ENCODE data around the gene UNC45A. TPM values are rescaled to one million over a fixed set of nuclear protein-coding genes. Genes with fewer than 3 reads are reported as not detected.
A peak's percentile ranks its signal among the peaks of the same experiment; 100 is the strongest.
"Not testable (repeated sequence)": the region's sequence is repeated elsewhere in the genome, so short reads cannot be mapped to it uniquely, and the experiment has no call there.

Gene UNC45A
- total RNA-seq, 1 donor from 2014 or later: 65.1 TPM

DNA sequence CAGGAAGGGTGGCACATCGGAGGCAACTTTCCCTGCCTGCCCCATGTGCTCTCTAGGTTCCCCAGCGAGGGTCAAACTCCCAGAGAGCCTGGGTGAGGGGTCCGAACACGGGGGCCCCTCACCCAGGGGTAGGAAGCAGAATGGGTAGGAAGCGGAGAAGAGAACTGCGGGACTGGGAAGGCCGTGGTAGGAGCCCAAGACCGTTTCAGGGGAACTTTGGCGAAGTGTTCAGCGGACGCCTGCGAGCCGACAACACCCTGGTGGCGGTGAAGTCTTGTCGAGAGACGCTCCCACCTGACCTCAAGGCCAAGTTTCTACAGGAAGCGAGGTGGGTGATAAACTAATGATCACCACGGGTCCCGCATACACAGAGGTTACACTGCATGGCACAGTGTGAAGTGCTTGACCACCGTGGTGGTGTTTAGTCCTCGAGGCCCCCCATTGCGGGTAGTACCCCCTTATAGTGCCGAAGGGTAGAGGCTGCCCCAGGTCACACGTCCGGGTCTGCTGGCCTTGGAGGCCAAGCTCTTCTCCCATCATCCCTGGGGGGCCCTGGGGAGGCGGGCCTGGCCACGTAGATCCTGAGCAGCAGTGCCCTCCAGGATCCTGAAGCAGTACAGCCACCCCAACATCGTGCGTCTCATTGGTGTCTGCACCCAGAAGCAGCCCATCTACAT lies 42.4 kb upstream of the UNC45A start:
- no peak overlapping the region for H3K4me3 Mint-ChIP-seq (ENCODE audit: unreplicated experiment)
- DNase-seq: no peak
- no peaks in the 10 kb centered on the region for H3K36me3 Mint-ChIP-seq (ENCODE audit: unreplicated experiment)

DNA sequence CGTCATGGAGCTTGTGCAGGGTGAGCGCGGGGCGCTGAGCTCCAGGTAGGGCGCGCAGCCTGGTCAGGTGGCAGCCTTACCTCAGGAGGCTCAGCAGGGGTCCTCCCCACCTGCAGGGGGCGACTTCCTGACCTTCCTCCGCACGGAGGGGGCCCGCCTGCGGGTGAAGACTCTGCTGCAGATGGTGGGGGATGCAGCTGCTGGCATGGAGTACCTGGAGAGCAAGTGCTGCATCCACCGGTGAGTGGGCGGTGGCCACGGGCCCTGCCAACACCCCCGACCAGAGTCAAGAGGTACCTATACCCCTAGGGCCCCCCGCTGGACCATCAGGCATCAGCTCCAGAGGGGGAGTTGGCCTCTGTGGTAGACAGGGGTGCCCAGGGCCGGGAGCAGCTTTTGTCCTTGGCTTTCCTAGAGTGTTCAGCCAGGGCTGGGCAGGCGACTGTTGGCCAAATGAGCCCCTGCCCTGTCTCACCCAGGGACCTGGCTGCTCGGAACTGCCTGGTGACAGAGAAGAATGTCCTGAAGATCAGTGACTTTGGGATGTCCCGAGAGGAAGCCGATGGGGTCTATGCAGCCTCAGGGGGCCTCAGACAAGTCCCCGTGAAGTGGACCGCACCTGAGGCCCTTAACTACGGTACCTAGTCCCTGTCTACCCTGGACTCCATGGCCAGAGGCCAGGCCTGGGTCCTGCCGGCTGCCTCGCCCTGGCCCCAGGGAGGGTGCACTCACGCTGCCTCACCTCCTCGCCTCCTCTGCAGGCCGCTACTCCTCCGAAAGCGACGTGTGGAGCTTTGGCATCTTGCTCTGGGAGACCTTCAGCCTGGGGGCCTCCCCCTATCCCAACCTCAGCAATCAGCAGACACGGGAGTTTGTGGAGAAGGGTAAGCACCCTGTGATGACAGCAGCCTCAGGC lies 41.7 kb upstream of the UNC45A start:
- no peaks in the 10 kb centered on the region for H3K36me3 Mint-ChIP-seq (ENCODE audit: unreplicated experiment)
- DNase-seq: no peak
- peaks cover 3% of the 10 kb centered on the region for H3K27me3 Mint-ChIP-seq (ENCODE audit: unreplicated experiment)
- peaks cover 1% of the 10 kb centered on the region for H3K9me3 Mint-ChIP-seq (ENCODE audit: unreplicated experiment)
- H3K27ac Mint-ChIP-seq (ENCODE audit: unreplicated experiment): no peak overlapping the region
- TF ChIP-seq, protein P1, sequence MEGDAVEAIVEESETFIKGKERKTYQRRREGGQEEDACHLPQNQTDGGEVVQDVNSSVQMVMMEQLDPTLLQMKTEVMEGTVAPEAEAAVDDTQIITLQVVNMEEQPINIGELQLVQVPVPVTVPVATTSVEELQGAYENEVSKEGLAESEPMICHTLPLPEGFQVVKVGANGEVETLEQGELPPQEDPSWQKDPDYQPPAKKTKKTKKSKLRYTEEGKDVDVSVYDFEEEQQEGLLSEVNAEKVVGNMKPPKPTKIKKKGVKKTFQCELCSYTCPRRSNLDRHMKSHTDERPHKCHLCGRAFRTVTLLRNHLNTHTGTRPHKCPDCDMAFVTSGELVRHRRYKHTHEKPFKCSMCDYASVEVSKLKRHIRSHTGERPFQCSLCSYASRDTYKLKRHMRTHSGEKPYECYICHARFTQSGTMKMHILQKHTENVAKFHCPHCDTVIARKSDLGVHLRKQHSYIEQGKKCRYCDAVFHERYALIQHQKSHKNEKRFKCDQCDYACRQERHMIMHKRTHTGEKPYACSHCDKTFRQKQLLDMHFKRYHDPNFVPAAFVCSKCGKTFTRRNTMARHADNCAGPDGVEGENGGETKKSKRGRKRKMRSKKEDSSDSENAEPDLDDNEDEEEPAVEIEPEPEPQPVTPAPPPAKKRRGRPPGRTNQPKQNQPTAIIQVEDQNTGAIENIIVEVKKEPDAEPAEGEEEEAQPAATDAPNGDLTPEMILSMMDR (IDR thresholded peaks at IDR 0.05; ENCODE audit: partially characterized antibody, unreplicated experiment): no peak
- no peak overlapping the region for H3K4me3 Mint-ChIP-seq (ENCODE audit: unreplicated experiment)
- peaks cover 5% of the 10 kb centered on the region for H3K4me1 Mint-ChIP-seq (ENCODE audit: low read depth, unreplicated experiment)

More for the DNA sequence above, 42.4 kb upstream of the UNC45A start:
- Mint-ChIP-seq H3K27me3 (ENCODE audit: unreplicated experiment) (peaks cover 5% of the 10 kb centered on the region), H3K27ac (ENCODE audit: unreplicated experiment) (no peak overlapping the region), H3K9me3 (ENCODE audit: unreplicated experiment) (no peaks in the 10 kb centered on the region), H3K4me1 (ENCODE audit: low read depth, unreplicated experiment) (peaks cover 7% of the 10 kb centered on the region)
- TF ChIP-seq, protein P1 (IDR thresholded peaks at IDR 0.05; ENCODE audit: partially characterized antibody, unreplicated experiment): no peak

DNA sequence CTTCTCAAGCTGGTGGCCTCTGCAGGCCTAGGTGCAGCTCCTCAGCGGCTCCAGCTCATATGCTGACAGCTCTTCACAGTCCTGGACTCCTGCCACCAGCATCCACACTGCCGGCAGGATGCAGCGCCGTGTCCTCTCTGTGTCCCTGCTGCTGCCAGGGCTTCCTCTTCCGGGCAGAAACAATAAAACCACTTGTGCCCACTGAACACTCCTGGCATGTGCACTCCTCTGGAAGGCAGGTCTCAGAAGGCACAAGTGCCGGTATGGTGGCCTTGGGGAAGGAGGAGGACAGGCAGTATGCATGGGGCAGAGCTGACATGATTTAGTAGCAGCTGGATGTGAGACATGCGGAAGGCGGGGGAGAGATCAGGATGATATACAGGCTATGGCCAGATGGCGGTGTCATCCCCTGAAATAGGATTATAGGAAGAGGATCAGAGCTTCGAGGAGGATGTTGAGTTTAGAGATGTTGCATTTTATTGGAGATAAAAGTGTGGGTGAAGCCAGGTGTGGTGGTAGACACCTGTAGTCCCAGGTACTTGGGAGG lies 39.4 kb upstream of the UNC45A start:
- TF ChIP-seq, protein P1 (IDR thresholded peaks at IDR 0.05; ENCODE audit: partially characterized antibody, unreplicated experiment): peak; percentile 34
- Mint-ChIP-seq H3K27ac (ENCODE audit: unreplicated experiment) (peak overlapping the region; percentile 16), H3K36me3 (ENCODE audit: unreplicated experiment) (no peaks in the 10 kb centered on the region), H3K4me3 (ENCODE audit: unreplicated experiment) (no peak overlapping the region), H3K4me1 (ENCODE audit: low read depth, unreplicated experiment) (peaks cover 4% of the 10 kb centered on the region), H3K9me3 (ENCODE audit: unreplicated experiment) (peaks cover 2% of the 10 kb centered on the region), H3K27me3 (ENCODE audit: unreplicated experiment) (peaks cover 2% of the 10 kb centered on the region)
- DNase-seq: peak; percentile 46

DNA sequence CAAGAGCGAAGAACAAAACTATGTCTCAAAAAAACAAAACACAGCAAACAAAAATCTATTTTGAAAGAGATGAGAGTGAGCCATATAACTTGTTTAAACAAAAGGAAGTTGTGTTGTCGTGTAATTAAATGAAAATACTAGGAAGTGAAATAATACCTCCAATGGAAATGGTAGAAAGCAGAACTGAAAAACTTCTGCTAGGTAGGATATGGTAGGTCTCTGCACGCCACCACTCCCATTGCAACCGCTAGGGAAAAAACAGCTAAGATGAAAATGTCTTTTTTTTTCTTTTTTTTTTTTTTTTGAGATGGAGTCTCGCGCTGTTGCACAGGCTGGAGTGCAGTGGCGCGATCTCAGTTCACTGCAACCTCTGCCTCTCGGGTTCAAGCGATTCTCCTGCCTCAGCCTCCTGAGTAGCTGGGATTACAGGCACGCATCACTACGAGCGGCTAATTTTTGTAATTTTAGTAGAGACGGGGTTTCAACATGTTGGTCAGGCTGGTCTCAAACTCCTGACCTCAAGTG lies 37.9 kb upstream of the UNC45A start:
- H3K4me1 Mint-ChIP-seq (ENCODE audit: low read depth, unreplicated experiment): not testable (repeated sequence)

DNA sequence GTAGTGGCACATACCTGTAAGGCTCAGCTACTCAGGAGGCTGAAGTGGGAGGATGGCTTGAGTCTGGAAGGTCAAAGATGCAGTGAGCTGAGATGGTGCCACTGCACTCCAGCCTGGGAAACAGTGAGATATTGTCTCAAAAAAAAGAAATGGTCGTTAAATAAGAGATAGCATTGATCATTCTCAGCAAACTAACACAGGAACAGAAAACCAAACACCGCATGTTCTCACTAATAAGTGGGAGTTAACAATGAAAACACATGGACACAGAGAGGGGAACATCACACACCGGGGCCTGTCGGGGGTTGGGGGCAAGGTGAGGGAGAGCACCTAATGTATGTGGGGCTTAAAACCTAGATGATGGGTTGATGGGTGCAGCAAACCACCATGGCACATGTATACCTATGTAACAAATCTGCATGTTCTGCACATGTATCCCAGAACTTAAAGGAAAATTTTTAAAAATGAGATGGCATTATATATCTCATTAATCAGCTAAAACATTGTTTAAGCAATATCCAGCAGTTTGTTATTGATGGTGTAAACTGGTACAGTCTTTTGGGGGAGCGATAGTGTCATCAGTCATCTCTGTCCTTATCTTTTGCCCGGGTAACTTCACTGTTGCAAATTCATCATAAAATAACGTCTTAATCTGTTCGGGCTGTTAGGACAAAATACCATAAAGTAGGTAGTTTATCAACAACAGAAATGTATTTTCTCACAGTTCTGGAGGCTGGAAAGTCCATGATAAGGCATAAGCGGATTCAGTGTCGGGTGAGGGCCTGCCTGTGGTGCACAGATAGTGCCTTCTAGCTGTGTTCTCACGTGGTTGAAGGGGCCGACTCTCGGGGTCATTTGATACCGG lies 33.7 kb upstream of the UNC45A start:
- Mint-ChIP-seq H3K27ac (ENCODE audit: unreplicated experiment) (no peak overlapping the region), H3K27me3 (ENCODE audit: unreplicated experiment) (peaks cover 11% of the 10 kb centered on the region), H3K4me3 (ENCODE audit: unreplicated experiment) (peak overlapping the region; percentile 89), H3K36me3 (ENCODE audit: unreplicated experiment) (peaks cover 6% of the 10 kb centered on the region), H3K4me1 (ENCODE audit: low read depth, unreplicated experiment) (peaks cover 9% of the 10 kb centered on the region), H3K9me3 (ENCODE audit: unreplicated experiment) (peaks cover 5% of the 10 kb centered on the region)
- DNase-seq: no peak
- TF ChIP-seq, protein P1 (IDR thresholded peaks at IDR 0.05; ENCODE audit: partially characterized antibody, unreplicated experiment): no peak

More for the DNA sequence above, 37.9 kb upstream of the UNC45A start:
- H3K27ac Mint-ChIP-seq (ENCODE audit: unreplicated experiment); H3K36me3 Mint-ChIP-seq (ENCODE audit: unreplicated experiment); H3K4me3 Mint-ChIP-seq (ENCODE audit: unreplicated experiment); H3K9me3 Mint-ChIP-seq (ENCODE audit: unreplicated experiment); DNase-seq; H3K27me3 Mint-ChIP-seq (ENCODE audit: unreplicated experiment): not testable (repeated sequence)
